Loucy (cell line): ENCODE results near the gene JUP.

Experiments used
- H2AFZ ChIP-seq: fragments of 200-600 bp; sonication (generic); 2 replicates; pipeline ENCODE4 v1.6.0; 2016; ENCODE audit warnings: antibody characterized with exemption, mild to moderate bottlenecking, low read length, moderate library complexity
- H3F3A ChIP-seq: fragments of 200-600 bp; 2 replicates; pipeline ENCODE4 v1.6.0; 2016; ENCODE audit warnings: antibody characterized with exemption, low read depth, mild to moderate bottlenecking
- H3K27me3 ChIP-seq: fragments of 200-600 bp; sonication (generic); 2 replicates; pipeline ENCODE4 v1.6.1; 2014; ENCODE audit warnings: low read length, mild to moderate bottlenecking; ENCODE audit not compliant: insufficient read depth, poor library complexity, severe bottlenecking
- H3K36me3 ChIP-seq: fragments of 200-600 bp; sonication (generic); 2 replicates; pipeline ENCODE4 v1.6.1; 2016; ENCODE audit warnings: low read length; ENCODE audit not compliant: insufficient read depth
- H3K4me1 ChIP-seq: fragments of 200-600 bp; sonication (generic); 2 replicates; pipeline ENCODE4 v1.5.1; 2014; ENCODE audit warnings: low read length, mild to moderate bottlenecking; ENCODE audit not compliant: insufficient read depth, poor library complexity, severe bottlenecking
- H3K4me2 ChIP-seq: fragments of 200-600 bp; sonication (generic); 2 replicates; pipeline ENCODE4 v1.6.0; 2014; ENCODE audit warnings: antibody characterized with exemption, low read length, low read depth, mild to moderate bottlenecking; ENCODE audit not compliant: poor library complexity, severe bottlenecking
- H3K4me3 ChIP-seq: fragments of 200-600 bp; sonication (generic); 2 replicates; pipeline ENCODE4 v1.5.1; 2014; ENCODE audit warnings: low read length, mild to moderate bottlenecking, mixed read lengths; ENCODE audit not compliant: poor library complexity, severe bottlenecking
- H3K79me2 ChIP-seq: fragments of 200-600 bp; sonication (generic); 2 replicates; pipeline ENCODE4 v1.6.1; 2014; ENCODE audit warnings: low read length; ENCODE audit not compliant: insufficient read depth
- H3K9ac ChIP-seq: fragments of 200-600 bp; sonication (generic); 2 replicates; pipeline ENCODE4 v1.6.0; 2014; ENCODE audit warnings: mild to moderate bottlenecking, low read depth, low read length, moderate library complexity; ENCODE audit not compliant: poor library complexity, severe bottlenecking
- H3K9me2 ChIP-seq: fragments of 200-600 bp; sonication (generic); replicated peaks from 2 replicates; pipeline ENCODE4 v1.6.1; 2016; ENCODE audit warnings: low read depth, low read length, mixed read lengths
- H3K9me3 ChIP-seq: fragments of 200-600 bp; sonication (generic); 2 replicates; pipeline ENCODE4 v1.6.1; 2014; ENCODE audit warnings: mild to moderate bottlenecking, antibody characterized with exemption, low read length, low read depth; ENCODE audit not compliant: insufficient read depth
- H4K20me1 ChIP-seq: fragments of 200-600 bp; sonication (generic); 2 replicates; pipeline ENCODE4 v1.6.0; 2014; ENCODE audit warnings: antibody characterized with exemption, low read length, mild to moderate bottlenecking; ENCODE audit not compliant: insufficient read depth, poor library complexity, severe bottlenecking
- CTCF ChIP-seq: fragments of 200-600 bp; sonication (generic); conservative IDR thresholded peaks from 2 replicates; pipeline ENCODE4 v1.5.1; 2014; ENCODE audit warnings: mild to moderate bottlenecking, antibody characterized with exemption, low read length
- EZH2phosphoT487 ChIP-seq: fragments of 200-600 bp; IDR thresholded peaks from 2 replicates; pipeline ENCODE4 v1.6.1; 2018; ENCODE audit warnings: antibody characterized with exemption, mild to moderate bottlenecking, moderate library complexity, borderline replicate concordance

The JUP gene

GRCh38 chr17:41799366-41799765 is 12.9 kb upstream of the JUP start:
- Histone ChIP-seq H2AFZ (no peak overlapping the region), H3K9me3 (no peaks in the 10 kb centered on the region), H3K36me3 (no peaks in the 10 kb centered on the region), H3K4me2 (no peak overlapping the region), H4K20me1 (no peaks in the 10 kb centered on the region), H3K9ac (no peak overlapping the region), H3K9me2 (no peaks in the 10 kb centered on the region), H3F3A (no peaks in the 10 kb centered on the region), H3K27me3 (no peaks in the 10 kb centered on the region), H3K4me3 (no peak overlapping the region), H3K79me2 (no peaks in the 10 kb centered on the region), H3K4me1 (peaks cover 6% of the 10 kb centered on the region)
- TF ChIP-seq CTCF (no peak), EZH2phosphoT487 (no peak)

GRCh38 chr17:41797377-41797776 is 10.9 kb upstream of the JUP start:
- H3K4me1 ChIP-seq, result peaks cover 18% of the 10 kb centered on the region
- no peaks in the 10 kb centered on the region for H3K27me3 ChIP-seq
- H3K9ac ChIP-seq, result no peak overlapping the region
- H2AFZ ChIP-seq, result no peak overlapping the region
- H3K9me3 ChIP-seq, result no peaks in the 10 kb centered on the region
- no peak for TF ChIP-seq EZH2phosphoT487
- TF ChIP-seq CTCF, result no peak
- no peaks in the 10 kb centered on the region for H3K9me2 ChIP-seq
- H4K20me1 ChIP-seq, result no peaks in the 10 kb centered on the region
- H3K4me3 ChIP-seq, result no peak overlapping the region
- H3K79me2 ChIP-seq, result no peaks in the 10 kb centered on the region
- H3F3A ChIP-seq, result no peaks in the 10 kb centered on the region
- no peaks in the 10 kb centered on the region for H3K36me3 ChIP-seq
- H3K4me2 ChIP-seq, result no peak overlapping the region

GRCh38 chr17:41796121-41796895 is 9.8 kb upstream of the JUP start:
- Histone ChIP-seq H3K4me3 (no peak overlapping the region), H3K9me3 (no peaks in the 10 kb centered on the region), H3F3A (no peaks in the 10 kb centered on the region), H3K27me3 (no peaks in the 10 kb centered on the region), H3K9me2 (no peaks in the 10 kb centered on the region), H3K79me2 (no peaks in the 10 kb centered on the region), H3K4me2 (no peak overlapping the region), H2AFZ (no peak overlapping the region), H3K36me3 (no peaks in the 10 kb centered on the region), H3K9ac (no peak overlapping the region), H4K20me1 (no peaks in the 10 kb centered on the region), H3K4me1 (peaks cover 16% of the 10 kb centered on the region)
- TF ChIP-seq EZH2phosphoT487 (no peak), CTCF (no peak)
